HEK293T (cell line): Measurements from ENCODE around the gene MRPL9.

ENCODE experiments used
- BHLHE40 ChIP-seq: fragments of 450-650 bp; IDR thresholded peaks from 2 replicates; pipeline ENCODE4 v1.6.1; 2016; ENCODE audit warnings: mild to moderate bottlenecking, moderate library complexity, borderline replicate concordance
- CTBP1 ChIP-seq: fragments of 450-650 bp; IDR thresholded peaks from 2 replicates; pipeline ENCODE4 v1.6.1; 2016; ENCODE audit warnings: borderline replicate concordance

DNA sequence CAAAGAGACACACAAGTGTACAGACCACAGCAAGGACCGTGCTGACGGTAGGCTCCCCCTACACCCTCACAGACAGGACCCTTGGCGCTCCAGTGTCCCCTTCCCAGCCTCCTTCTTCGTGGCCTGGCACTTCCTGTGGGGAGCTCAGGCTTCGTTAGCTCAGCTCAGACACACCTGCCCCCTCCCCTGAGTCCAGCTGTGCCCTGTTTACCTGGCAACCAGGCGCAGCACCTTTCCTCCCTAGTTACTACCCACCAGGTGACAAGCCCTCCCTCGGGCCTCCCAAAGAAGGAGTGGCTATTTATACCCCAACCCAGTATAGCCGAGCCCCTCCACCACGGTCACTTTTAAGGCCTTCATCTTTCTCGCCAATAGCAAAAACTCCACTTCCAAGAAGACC is 51.3 kb downstream of the MRPL9 start:
- TF ChIP-seq CTBP1, result no peak
- TF ChIP-seq BHLHE40, result no peak
